ENCODE measurements around the gene PER1. TPM values are rescaled to one million over a fixed set of nuclear protein-coding genes. Genes with fewer than 3 reads are reported as not detected.

Gene PER1
- total RNA-seq, 1 donor from 2014 or later, result 21.9 TPM

DNA sequence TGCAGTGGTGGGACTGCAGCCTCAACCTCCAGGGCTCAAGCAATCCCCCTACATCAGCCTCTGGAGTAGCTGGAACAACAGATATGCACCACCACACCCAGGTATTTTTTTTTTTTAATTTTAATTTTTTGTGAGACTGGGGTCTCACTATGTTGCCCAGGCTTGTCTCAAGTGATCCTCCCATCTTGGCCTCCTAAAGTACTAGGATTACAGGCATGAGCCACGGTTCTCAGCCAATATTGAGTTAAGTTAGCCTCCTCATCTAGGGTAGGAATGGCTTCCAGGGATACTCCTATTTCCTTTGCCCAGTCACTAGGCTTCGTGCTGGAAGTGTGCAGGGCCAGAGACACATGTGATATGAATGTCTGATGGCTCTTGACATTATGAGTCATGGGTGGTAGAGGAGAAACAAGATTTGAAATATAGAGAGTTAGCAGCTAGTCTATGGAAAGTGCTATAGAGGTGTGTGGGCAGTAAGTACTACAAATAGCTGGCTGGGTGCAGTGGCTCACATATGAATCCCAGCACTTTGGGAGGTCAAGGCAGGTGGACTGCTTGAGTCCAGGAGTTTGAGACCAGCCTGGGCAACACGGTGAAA is 20.3 kb downstream of the PER1 start:
- H3K27me3 ChIP-seq (ENCODE audit: control insufficient read depth, insufficient read depth, low read length), result no peaks in the 10 kb centered on the region
- DNase-seq (ENCODE audit: low read depth) (peak; percentile 77), FAIRE-seq (no peak)
- TF ChIP-seq, protein P1, sequence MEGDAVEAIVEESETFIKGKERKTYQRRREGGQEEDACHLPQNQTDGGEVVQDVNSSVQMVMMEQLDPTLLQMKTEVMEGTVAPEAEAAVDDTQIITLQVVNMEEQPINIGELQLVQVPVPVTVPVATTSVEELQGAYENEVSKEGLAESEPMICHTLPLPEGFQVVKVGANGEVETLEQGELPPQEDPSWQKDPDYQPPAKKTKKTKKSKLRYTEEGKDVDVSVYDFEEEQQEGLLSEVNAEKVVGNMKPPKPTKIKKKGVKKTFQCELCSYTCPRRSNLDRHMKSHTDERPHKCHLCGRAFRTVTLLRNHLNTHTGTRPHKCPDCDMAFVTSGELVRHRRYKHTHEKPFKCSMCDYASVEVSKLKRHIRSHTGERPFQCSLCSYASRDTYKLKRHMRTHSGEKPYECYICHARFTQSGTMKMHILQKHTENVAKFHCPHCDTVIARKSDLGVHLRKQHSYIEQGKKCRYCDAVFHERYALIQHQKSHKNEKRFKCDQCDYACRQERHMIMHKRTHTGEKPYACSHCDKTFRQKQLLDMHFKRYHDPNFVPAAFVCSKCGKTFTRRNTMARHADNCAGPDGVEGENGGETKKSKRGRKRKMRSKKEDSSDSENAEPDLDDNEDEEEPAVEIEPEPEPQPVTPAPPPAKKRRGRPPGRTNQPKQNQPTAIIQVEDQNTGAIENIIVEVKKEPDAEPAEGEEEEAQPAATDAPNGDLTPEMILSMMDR (IDR thresholded peaks at IDR 0.05; ENCODE audit: insufficient read depth, low read length, severe bottlenecking), result no peak
- H3K36me3 ChIP-seq (ENCODE audit: control insufficient read depth, insufficient read depth, low read length), result no peaks in the 10 kb centered on the region
- no peak overlapping the region for H3K4me3 ChIP-seq (ENCODE audit: low read depth, low read length)

DNA sequence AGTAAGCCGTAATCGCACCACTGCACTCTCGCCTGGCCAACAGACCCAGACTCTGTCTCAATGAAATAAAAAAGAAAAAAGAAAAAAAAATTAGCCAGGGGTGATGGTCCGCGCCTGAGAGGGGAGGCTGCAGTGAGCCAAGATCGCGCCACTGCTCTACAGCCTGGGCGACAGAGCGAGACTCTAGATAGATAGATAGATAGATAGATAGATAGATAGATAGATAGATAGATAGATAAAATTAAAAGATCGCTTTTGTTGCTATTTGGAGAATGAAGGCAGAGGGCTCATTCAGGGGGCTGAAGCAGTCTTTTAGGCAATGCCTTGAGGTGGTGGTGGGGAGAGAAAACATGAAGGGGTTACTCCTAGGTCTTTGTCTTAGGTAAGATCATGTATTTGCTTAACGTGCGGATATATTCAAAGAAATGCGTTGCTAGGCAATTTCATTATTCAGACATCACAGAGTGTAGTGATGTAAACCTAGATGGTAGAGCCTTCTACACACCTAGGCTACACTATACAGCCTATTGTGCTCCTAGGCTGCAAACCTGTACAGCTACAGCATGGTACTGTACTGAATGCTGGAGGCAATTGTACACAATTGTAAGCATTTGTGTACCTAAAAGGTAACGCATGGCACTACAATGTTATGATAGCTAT is 23.9 kb downstream of the PER1 start:
- TF ChIP-seq, protein P1 (IDR thresholded peaks at IDR 0.05; ENCODE audit: insufficient read depth, low read length, severe bottlenecking), result no peak
- no peak for FAIRE-seq
- no peak for DNase-seq (ENCODE audit: low read depth)
- H3K36me3 ChIP-seq (ENCODE audit: control insufficient read depth, insufficient read depth, low read length), result no peaks in the 10 kb centered on the region
- H3K4me3 ChIP-seq (ENCODE audit: low read depth, low read length), result no peak overlapping the region
- H3K27me3 ChIP-seq (ENCODE audit: control insufficient read depth, insufficient read depth, low read length), result peaks cover 3% of the 10 kb centered on the region

DNA sequence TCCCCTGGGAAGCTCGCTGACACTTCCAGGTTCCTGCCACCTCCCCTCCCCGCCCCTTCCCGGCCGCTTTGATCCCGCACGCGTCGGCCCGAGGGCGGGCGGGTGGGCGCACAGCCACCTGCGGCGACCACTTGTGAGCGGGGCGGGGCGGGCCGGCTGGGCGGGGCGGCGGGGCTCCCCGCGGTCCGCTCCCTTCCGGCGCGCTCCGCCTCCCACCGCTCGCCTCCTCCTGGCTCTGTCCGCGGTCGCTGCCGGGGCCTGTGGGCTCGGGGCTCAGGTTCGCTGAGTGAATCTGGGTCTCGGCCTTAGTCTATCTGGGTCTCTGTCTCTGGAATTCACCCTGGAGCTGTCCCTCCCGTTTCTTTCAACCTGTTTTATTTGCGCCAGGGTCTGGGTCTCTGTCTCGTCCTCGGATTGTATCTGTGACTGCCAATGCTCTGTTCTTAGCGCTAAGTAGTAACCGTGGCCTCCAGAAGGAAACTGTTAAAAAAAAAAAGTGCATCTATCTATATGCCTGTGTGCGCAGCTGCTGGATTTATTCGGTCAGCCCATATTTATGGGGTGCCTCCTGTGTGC is 25.6 kb downstream of the PER1 start:
- peaks cover 3% of the 10 kb centered on the region for H3K27me3 ChIP-seq (ENCODE audit: control insufficient read depth, insufficient read depth, low read length)
- no peak for FAIRE-seq
- TF ChIP-seq, protein P1 (IDR thresholded peaks at IDR 0.05; ENCODE audit: insufficient read depth, low read length, severe bottlenecking), result no peak
- peak; percentile 34 for DNase-seq (ENCODE audit: low read depth)
- H3K4me3 ChIP-seq (ENCODE audit: low read depth, low read length), result peak overlapping the region; percentile 69
- no peaks in the 10 kb centered on the region for H3K36me3 ChIP-seq (ENCODE audit: control insufficient read depth, insufficient read depth, low read length)

DNA sequence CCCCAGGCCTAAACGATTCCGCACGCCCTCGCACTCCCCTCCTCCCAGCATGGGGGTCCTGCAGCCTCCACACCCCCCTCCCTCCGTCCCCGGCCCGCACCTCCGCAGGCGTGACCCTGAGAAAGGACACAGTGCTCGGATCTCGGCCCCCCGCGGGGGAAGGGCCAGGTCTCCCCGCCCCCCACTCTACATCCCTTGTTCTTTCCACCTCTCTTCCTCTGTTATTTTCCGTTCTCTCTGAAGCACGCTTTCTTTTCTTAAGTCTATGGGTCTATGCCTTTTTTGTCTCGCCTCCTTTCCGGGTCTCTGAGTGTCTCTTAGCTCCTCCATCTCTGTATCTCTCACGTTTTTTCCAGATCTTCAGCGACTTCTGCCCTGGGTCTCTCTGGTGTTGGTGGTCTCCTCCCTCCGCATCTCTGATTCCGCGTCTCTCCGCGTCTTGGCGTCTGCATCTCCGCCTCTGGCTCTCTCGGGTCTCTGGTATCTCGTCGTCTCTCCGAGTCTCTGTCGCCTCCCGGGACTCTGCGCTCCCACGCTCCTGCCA is 26.2 kb downstream of the PER1 start:
- TF ChIP-seq, protein P1 (IDR thresholded peaks at IDR 0.05; ENCODE audit: insufficient read depth, low read length, severe bottlenecking), result no peak
- Histone ChIP-seq H3K27me3 (ENCODE audit: control insufficient read depth, insufficient read depth, low read length) (peaks cover 3% of the 10 kb centered on the region), H3K4me3 (ENCODE audit: low read depth, low read length) (peak overlapping the region; percentile 69), H3K36me3 (ENCODE audit: control insufficient read depth, insufficient read depth, low read length) (no peaks in the 10 kb centered on the region)
- FAIRE-seq (no peak), DNase-seq (ENCODE audit: low read depth) (no peak)

DNA sequence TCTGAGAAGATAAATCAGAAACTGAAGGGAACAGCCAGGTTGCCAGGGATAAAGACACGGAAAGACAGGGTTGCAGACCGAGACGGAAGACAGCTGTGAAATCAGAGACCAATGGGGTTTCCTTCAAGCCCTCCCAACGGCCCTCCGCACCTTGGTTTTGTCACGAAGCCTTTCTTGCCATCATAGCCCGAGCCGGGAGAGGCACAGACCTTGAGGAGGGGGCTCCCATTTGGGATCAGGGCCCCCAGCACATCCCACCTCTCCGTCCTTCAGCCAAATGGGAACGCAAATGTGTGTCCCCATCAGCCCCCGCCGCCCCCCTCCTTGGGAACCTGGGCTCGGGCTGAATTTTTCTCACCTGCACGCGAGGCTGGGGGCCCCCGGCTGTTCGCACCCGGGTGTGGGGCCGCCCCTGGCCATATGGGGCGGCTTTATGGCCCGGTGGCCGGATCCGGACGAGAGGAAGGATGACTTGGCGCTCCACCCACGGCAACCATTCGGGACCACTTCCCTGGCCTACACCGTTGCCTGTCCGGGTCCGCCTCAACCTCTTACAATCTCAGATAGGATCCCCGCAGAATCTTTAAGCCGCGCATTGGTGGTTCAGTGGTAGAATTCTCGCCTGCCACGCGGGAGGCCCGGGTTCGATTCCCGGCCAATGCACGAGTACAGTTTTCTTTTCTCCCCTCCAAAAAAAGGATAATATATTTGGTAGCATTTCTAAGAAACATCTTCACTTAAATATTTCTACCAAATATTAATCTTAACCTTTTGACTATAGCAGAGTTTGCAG is 26.9 kb downstream of the PER1 start:
- Histone ChIP-seq H3K4me3 (ENCODE audit: low read depth, low read length) (peak overlapping the region; percentile 69), H3K27me3 (ENCODE audit: control insufficient read depth, insufficient read depth, low read length) (peaks cover 3% of the 10 kb centered on the region), H3K36me3 (ENCODE audit: control insufficient read depth, insufficient read depth, low read length) (no peaks in the 10 kb centered on the region)
- FAIRE-seq (no peak), DNase-seq (ENCODE audit: low read depth) (peak; percentile 42)
- TF ChIP-seq, protein P1 (IDR thresholded peaks at IDR 0.05; ENCODE audit: insufficient read depth, low read length, severe bottlenecking), result no peak
